Neural cell (in vitro differentiated cells): ENCODE results near the gene TBC1D5. TPM values are rescaled to one million over a fixed set of nuclear protein-coding genes. Genes with fewer than 3 reads are reported as not detected.

Experiments used
- H2AFZ ChIP-seq: fragments of 200-600, 300-800 bp; sonication (generic), shearing (Covaris generic); 2 replicates; pipeline ENCODE4 v1.6.0; 2014; ENCODE audit warnings: low read depth, mild to moderate bottlenecking, antibody characterized with exemption, low read length, moderate library complexity
- H3F3A ChIP-seq: fragments of 200-600 bp; shearing (Covaris generic); 2 replicates; pipeline ENCODE4 v1.6.1; 2016; ENCODE audit warnings: mild to moderate bottlenecking, moderate library complexity, mixed read lengths, antibody characterized with exemption, low read length; ENCODE audit not compliant: insufficient read depth, poor library complexity, severe bottlenecking
- H3K27ac ChIP-seq: fragments of 200-600, 300-800 bp; sonication (generic), shearing (Covaris generic); 2 replicates; pipeline ENCODE4 v1.5.1; 2014; ENCODE audit warnings: mild to moderate bottlenecking, low read length, moderate library complexity
- H3K27me3 ChIP-seq: fragments of 300-800, 200-600 bp; sonication (generic), shearing (Covaris generic); 2 replicates; pipeline ENCODE4 v1.6.0; 2014; ENCODE audit warnings: mild to moderate bottlenecking, low read depth, low read length, moderate library complexity; ENCODE audit not compliant: insufficient read depth
- H3K36me3 ChIP-seq: fragments of 300-800, 200-600 bp; sonication (generic), shearing (Covaris generic); 2 replicates; pipeline ENCODE4 v1.5.1; 2014; ENCODE audit warnings: mild to moderate bottlenecking, antibody characterized with exemption, low read length, moderate library complexity; ENCODE audit not compliant: insufficient read depth
- H3K4me2 ChIP-seq: fragments of 300-800, 200-600 bp; sonication (generic), shearing (Covaris generic); 2 replicates; pipeline ENCODE4 v1.6.0; 2014; ENCODE audit warnings: mild to moderate bottlenecking, low read length
- H3K4me3 ChIP-seq: fragments of 300-800, 200-600 bp; sonication (generic), shearing (Covaris generic); 2 replicates; pipeline ENCODE4 v1.5.1; 2014; ENCODE audit warnings: mild to moderate bottlenecking, low read length, moderate library complexity
- H3K79me2 ChIP-seq: fragments of 200-600 bp; shearing (Covaris generic); replicated peaks from 2 replicates; pipeline ENCODE4 v1.6.0; 2014; ENCODE audit warnings: mild to moderate bottlenecking, low read length, moderate library complexity; ENCODE audit not compliant: insufficient read depth
- H3K9ac ChIP-seq: fragments of 300-800, 200-600 bp; sonication (generic), shearing (Covaris generic); 2 replicates; pipeline ENCODE4 v1.6.1; 2016; ENCODE audit warnings: mild to moderate bottlenecking, low read length, mixed read lengths
- H3K9me2 ChIP-seq: fragments of 200-600 bp; shearing (Covaris generic); 2 replicates; pipeline ENCODE4 v1.6.1; 2016; ENCODE audit warnings: mild to moderate bottlenecking, low read length, mixed read lengths; ENCODE audit not compliant: insufficient read depth
- H3K9me3 ChIP-seq: fragments of 200-600, 300-800 bp; sonication (generic), shearing (Covaris generic); 2 replicates; pipeline ENCODE4 v1.6.1; 2016; ENCODE audit warnings: mild to moderate bottlenecking, mixed run types, low read length, moderate library complexity, mixed read lengths
- H4K20me1 ChIP-seq: fragments of 200-600 bp; shearing (Covaris generic); 2 replicates; pipeline ENCODE4 v1.6.1; 2016; ENCODE audit warnings: mild to moderate bottlenecking, mixed run types; ENCODE audit not compliant: insufficient read depth
- CTCF ChIP-seq: fragments of 450-650 bp; IDR thresholded peaks from 2 replicates; pipeline ENCODE4 v1.5.1; 2014; ENCODE audit warnings: antibody characterized with exemption, mild to moderate bottlenecking, moderate library complexity; ENCODE audit not compliant: poor library complexity, severe bottlenecking
- EP300 ChIP-seq: fragments of 450-650 bp; conservative IDR thresholded peaks from 2 replicates; pipeline ENCODE4 v1.6.1; 2014; ENCODE audit warnings: antibody characterized with exemption, mild to moderate bottlenecking, moderate library complexity; ENCODE audit not compliant: poor library complexity, severe bottlenecking
- EZH2 ChIP-seq: fragments of 200-600, 300-800 bp; shearing (Covaris generic), sonication (generic); IDR thresholded peaks from 2 replicates; pipeline ENCODE4 v1.6.1; 2014; ENCODE audit warnings: antibody characterized with exemption, low read length, borderline replicate concordance, mild to moderate bottlenecking; ENCODE audit not compliant: insufficient read depth, poor library complexity, severe bottlenecking
- MXI1 ChIP-seq: fragments of 450-650 bp; conservative IDR thresholded peaks from 2 replicates; pipeline ENCODE4 v1.6.1; 2014; ENCODE audit warnings: antibody characterized with exemption, mild to moderate bottlenecking; ENCODE audit not compliant: poor library complexity, severe bottlenecking
- POLR2AphosphoS5 ChIP-seq: IDR thresholded peaks from 2 replicates; pipeline ENCODE4 v1.6.1; 2012
- RAD21 ChIP-seq: fragments of 450-650 bp; conservative IDR thresholded peaks from 2 replicates; pipeline ENCODE4 v1.6.1; 2014; ENCODE audit warnings: antibody characterized with exemption, mild to moderate bottlenecking, moderate library complexity
- SMC3 ChIP-seq: fragments of 450-650 bp; conservative IDR thresholded peaks from 2 replicates; pipeline ENCODE4 v1.6.1; 2014; ENCODE audit warnings: antibody characterized with exemption, mild to moderate bottlenecking, moderate library complexity; ENCODE audit not compliant: poor library complexity
- TAF1 ChIP-seq: IDR thresholded peaks from 2 replicates; pipeline ENCODE4 v1.6.1; 2012; ENCODE audit warnings: low read depth
- polyA plus RNA-seq: library from polyadenylated mRNA; depleted of rRNA; stranded (reverse); fragments of >200 nt; gene quantifications from 2 replicates; pipeline ENCODE4 v1.2.3, GENCODE V29; 2014
- TF ChIP-seq, protein P1 (sequence below): IDR thresholded peaks from 2 replicates; pipeline ENCODE4 v1.6.1; 2012; ENCODE audit warnings: borderline replicate concordance

TBC1D5 gene
- polyA plus RNA-seq, 1 donor from 2014 or later = 28.3 TPM

GRCh38 chr3:17515445-17516234 lies 226.8 kb downstream of the TBC1D5 start (continued):
- TF ChIP-seq SMC3 = no peak
- no peak for TF ChIP-seq RAD21

DNA sequence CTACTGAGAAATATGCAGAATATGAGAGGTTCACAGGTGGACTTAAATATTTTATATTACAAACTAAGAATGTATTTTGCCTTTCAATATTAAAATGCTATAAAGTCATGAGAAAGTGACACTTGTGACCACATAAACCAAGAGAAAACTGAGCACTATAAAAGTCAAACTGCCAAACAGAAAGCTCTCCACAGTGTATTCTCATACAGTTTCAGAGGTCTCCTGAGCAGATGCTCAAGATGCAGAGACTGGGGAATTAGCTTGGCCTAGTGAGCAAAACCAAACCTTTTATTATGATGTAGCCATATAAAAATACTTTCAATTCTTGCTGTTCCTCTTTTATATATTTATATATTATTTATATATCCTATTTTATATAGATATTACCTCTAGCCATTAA lies 227.8 kb downstream of the TBC1D5 start:
- H3F3A ChIP-seq = no peaks in the 10 kb centered on the region
- H3K27ac ChIP-seq = no peak overlapping the region
- no peak overlapping the region for H3K4me2 ChIP-seq
- TF ChIP-seq, protein P1, sequence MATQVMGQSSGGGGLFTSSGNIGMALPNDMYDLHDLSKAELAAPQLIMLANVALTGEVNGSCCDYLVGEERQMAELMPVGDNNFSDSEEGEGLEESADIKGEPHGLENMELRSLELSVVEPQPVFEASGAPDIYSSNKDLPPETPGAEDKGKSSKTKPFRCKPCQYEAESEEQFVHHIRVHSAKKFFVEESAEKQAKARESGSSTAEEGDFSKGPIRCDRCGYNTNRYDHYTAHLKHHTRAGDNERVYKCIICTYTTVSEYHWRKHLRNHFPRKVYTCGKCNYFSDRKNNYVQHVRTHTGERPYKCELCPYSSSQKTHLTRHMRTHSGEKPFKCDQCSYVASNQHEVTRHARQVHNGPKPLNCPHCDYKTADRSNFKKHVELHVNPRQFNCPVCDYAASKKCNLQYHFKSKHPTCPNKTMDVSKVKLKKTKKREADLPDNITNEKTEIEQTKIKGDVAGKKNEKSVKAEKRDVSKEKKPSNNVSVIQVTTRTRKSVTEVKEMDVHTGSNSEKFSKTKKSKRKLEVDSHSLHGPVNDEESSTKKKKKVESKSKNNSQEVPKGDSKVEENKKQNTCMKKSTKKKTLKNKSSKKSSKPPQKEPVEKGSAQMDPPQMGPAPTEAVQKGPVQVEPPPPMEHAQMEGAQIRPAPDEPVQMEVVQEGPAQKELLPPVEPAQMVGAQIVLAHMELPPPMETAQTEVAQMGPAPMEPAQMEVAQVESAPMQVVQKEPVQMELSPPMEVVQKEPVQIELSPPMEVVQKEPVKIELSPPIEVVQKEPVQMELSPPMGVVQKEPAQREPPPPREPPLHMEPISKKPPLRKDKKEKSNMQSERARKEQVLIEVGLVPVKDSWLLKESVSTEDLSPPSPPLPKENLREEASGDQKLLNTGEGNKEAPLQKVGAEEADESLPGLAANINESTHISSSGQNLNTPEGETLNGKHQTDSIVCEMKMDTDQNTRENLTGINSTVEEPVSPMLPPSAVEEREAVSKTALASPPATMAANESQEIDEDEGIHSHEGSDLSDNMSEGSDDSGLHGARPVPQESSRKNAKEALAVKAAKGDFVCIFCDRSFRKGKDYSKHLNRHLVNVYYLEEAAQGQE = no peak
- TF ChIP-seq MXI1 (no peak), SMC3 (no peak), RAD21 (no peak), TAF1 (no peak), CTCF (no peak), POLR2AphosphoS5 (no peak), EZH2 (no peak), EP300 (no peak)
- no peaks in the 10 kb centered on the region for H3K36me3 ChIP-seq
- H3K27me3 ChIP-seq = no peaks in the 10 kb centered on the region
- H3K9me3 ChIP-seq = no peaks in the 10 kb centered on the region
- no peaks in the 10 kb centered on the region for H4K20me1 ChIP-seq
- no peak overlapping the region for H3K4me3 ChIP-seq
- H2AFZ ChIP-seq = no peak overlapping the region
- no peaks in the 10 kb centered on the region for H3K9me2 ChIP-seq
- no peaks in the 10 kb centered on the region for H3K79me2 ChIP-seq
- no peak overlapping the region for H3K9ac ChIP-seq

DNA sequence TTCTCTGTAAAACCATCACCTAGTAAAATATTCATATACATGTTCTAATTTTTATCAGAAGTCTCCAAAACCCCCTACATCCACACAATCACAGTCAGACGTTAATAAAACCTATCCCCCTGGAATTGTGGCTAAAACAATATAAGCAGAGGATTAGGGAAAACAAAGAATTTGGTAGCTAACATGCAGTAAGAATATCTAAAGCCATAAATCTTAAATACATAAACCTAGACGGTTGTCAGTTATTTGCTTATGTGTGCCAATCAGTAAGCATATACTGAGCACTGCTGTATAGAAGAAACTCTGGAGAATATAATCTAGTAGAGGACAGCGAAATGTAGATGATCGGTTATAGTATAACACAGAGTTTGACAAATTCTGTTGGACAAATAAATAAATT lies 232.2 kb downstream of the TBC1D5 start:
- Histone ChIP-seq H3K27ac (no peak overlapping the region), H3F3A (no peaks in the 10 kb centered on the region), H3K27me3 (no peaks in the 10 kb centered on the region), H3K36me3 (no peaks in the 10 kb centered on the region), H3K9me3 (no peaks in the 10 kb centered on the region), H3K4me2 (no peak overlapping the region), H3K9me2 (no peaks in the 10 kb centered on the region), H3K9ac (no peak overlapping the region), H2AFZ (no peak overlapping the region), H4K20me1 (no peaks in the 10 kb centered on the region), H3K79me2 (no peaks in the 10 kb centered on the region), H3K4me3 (no peak overlapping the region)
- TF ChIP-seq EP300 = no peak
